Left ventricle myocardium inferior (tissue), 1 donor: ENCODE results near the gene NFIL3. TPM values are rescaled to one million over a fixed set of nuclear protein-coding genes. Genes with fewer than 3 reads are reported as not detected.
A peak's percentile ranks its signal among the peaks of the same experiment; 100 is the strongest.
"Not testable (repeated sequence)": the region's sequence is repeated elsewhere in the genome, so short reads cannot be mapped to it uniquely, and the experiment has no call there.

ENCODE experiments used
- DNase-seq: peaks from one replicate; pipeline ENCODE4 v3.0.0-alpha.2; 2020
- H3K27ac ChIP-seq: fragments of 200-600 bp; replicated peaks from 2 replicates; pipeline ENCODE4 v1.8.0; 2021
- H3K27me3 ChIP-seq: fragments of 200-600 bp; 2 replicates; pipeline ENCODE4 v1.8.0; 2021; ENCODE audit warnings: low read depth
- H3K36me3 ChIP-seq: fragments of 200-600 bp; 2 replicates; pipeline ENCODE4 v1.8.0; 2021
- H3K4me1 ChIP-seq: fragments of 200-600 bp; 2 replicates; pipeline ENCODE4 v1.8.0; 2021
- H3K4me3 ChIP-seq: fragments of 200-600 bp; 2 replicates; pipeline ENCODE4 v1.8.0; 2021; ENCODE audit warnings: mild to moderate bottlenecking, moderate library complexity
- H3K9me3 ChIP-seq: fragments of 200-600 bp; replicated peaks from 2 replicates; pipeline ENCODE4 v1.8.0; 2021
- intact Hi-C: fragments of 100-400 bp; cut with micrococcal nuclease; formaldehyde crosslinking; loops from one replicate; pipeline ENCODE4 v1.11.0; 2022
- long read RNA-seq: library from polyadenylated mRNA; unstranded; transcript quantifications from one replicate; pipeline ENCODE4 v2.0.0, GENCODE V29; 2021
- total RNA-seq: library from RNA; stranded (reverse); fragmentation: NEBNext Ultra II Directional; extraction: Animal tissue kit (Norgen Biotek cat#: 25700); gene quantifications from one replicate; pipeline ENCODE4 v1.2.1, GENCODE V29; 2021
- TF ChIP-seq, protein P1 (sequence below): fragments of 200-600 bp; IDR thresholded peaks from 2 replicates; pipeline ENCODE4 v1.8.0; 2021; ENCODE audit warnings: antibody characterized with exemption, mild to moderate bottlenecking, borderline replicate concordance
- donor health status: DM: no; HTN: yes; CAD: no; lungs with severe emphysema.

Gene NFIL3, protein sequence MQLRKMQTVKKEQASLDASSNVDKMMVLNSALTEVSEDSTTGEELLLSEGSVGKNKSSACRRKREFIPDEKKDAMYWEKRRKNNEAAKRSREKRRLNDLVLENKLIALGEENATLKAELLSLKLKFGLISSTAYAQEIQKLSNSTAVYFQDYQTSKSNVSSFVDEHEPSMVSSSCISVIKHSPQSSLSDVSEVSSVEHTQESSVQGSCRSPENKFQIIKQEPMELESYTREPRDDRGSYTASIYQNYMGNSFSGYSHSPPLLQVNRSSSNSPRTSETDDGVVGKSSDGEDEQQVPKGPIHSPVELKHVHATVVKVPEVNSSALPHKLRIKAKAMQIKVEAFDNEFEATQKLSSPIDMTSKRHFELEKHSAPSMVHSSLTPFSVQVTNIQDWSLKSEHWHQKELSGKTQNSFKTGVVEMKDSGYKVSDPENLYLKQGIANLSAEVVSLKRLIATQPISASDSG
- 25.6 TPM for total RNA-seq
- long read RNA-seq, transcript NFIL3-201 (2 exons, 2,085 nt) = major isoform, 35 of 43 reads
- long read RNA-seq, partial matches to known transcripts = 2 of 43 reads
- long read RNA-seq, other reads (novel, unspliced or antisense) = 6 of 43 reads

DNA sequence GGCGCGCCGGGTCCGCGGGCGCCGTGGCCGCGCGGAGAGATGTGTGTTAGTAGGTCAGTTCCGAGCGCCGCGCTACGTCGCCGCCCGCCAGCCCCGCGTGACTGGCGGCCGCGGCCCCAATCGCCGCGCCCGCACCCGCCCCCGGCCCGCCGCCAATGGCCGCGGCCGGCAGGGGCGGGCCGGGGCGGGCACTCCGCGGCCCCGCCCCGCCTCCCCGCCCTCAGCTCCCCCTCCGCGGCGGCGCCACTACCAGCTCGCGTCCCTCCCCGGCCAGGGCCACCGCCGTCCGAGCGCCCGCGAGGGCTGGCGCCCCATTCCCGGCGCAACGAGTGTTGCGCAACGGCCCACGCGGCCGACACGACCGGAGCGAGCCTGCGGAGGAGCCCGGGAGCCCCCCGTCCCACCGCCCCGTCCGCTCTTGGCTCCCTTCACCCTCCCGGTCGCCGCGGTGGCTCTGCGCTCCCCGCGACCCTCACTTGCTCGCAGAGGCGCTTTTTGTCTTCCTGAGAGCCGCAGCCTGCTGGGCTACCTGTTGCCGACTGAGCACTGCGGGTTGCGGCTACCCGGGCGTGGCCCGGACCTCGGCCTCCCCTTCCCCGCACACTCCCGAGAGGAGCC lies at the start of gene NFIL3:
Gene NFIL3 (minus strand): TSS at position 48 of the 618 bp plus-strand sequence. CDS start 13,098 bp downstream, outside the sequence.
- intact Hi-C loops = loop anchor here (10.0 kb wide), 1 partner anchor 509 kb away; no protein-coding TSS in a partner anchor
- no peaks in the 10 kb centered on the region for H3K9me3 ChIP-seq
- TF ChIP-seq, protein P1, sequence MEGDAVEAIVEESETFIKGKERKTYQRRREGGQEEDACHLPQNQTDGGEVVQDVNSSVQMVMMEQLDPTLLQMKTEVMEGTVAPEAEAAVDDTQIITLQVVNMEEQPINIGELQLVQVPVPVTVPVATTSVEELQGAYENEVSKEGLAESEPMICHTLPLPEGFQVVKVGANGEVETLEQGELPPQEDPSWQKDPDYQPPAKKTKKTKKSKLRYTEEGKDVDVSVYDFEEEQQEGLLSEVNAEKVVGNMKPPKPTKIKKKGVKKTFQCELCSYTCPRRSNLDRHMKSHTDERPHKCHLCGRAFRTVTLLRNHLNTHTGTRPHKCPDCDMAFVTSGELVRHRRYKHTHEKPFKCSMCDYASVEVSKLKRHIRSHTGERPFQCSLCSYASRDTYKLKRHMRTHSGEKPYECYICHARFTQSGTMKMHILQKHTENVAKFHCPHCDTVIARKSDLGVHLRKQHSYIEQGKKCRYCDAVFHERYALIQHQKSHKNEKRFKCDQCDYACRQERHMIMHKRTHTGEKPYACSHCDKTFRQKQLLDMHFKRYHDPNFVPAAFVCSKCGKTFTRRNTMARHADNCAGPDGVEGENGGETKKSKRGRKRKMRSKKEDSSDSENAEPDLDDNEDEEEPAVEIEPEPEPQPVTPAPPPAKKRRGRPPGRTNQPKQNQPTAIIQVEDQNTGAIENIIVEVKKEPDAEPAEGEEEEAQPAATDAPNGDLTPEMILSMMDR = no peak
- peak within 1 kb of the TSS; percentile 97 for H3K27ac ChIP-seq
- peaks cover 57% of the 10 kb centered on the region for H3K4me1 ChIP-seq
- H3K4me3 ChIP-seq = peak within 1 kb of the TSS; percentile 93
- H3K27me3 ChIP-seq = no peaks in the 10 kb centered on the region
- peak; percentile 84 for DNase-seq
- no peaks in the 10 kb centered on the region for H3K36me3 ChIP-seq

DNA sequence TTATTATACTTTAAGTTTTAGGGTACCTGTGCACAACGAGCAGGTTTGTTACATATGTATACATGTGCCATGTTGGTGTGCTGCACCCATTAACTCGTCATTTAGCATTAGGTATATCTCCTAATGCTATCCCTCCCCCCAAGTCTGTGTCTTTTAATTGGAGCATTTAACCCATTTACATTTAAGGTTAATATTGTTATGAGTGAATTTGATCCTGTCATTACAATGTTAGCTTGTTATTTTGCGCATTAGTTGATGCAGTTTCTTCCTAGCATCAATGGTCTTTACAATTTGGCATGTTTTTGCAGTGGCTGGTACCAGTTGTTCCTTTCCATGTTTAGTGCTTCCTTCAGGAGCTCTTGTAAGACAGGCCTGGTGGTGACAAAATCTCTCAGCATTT lies 47.9 kb upstream of the NFIL3 start:
- H3K9me3 ChIP-seq, H3K4me3 ChIP-seq, H3K36me3 ChIP-seq, H3K27me3 ChIP-seq, H3K27ac ChIP-seq, H3K4me1 ChIP-seq, DNase-seq: not testable (repeated sequence)
- intact Hi-C loops = loop anchor here (10.0 kb wide), 1 partner anchor 63 kb away; no protein-coding TSS in a partner anchor

DNA sequence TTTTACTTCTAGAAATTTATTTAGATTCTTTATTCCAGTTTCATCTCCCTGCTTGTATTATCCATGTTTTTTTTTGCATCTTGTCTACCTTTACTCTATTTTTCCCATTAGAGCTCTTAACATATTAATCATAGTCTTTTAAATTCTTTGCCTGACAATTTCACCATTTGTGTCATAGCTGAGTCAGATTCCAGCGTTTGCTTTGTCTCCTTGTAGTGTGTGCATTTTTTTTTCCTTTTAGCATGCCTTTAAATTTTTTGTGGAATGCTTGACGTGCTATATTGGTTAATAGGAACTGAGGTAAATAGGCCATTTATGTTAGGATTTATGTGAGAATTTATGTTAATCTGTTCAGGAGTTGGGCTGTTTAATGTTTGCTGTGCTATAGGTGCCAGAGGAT lies 41.8 kb upstream of the NFIL3 start:
- no peak overlapping the region for H3K27ac ChIP-seq
- TF ChIP-seq, protein P1 = no peak
- no peak for DNase-seq
- H3K36me3 ChIP-seq = no peaks in the 10 kb centered on the region
- no peaks in the 10 kb centered on the region for H3K27me3 ChIP-seq
- H3K9me3 ChIP-seq = peaks cover 18% of the 10 kb centered on the region
- no peak overlapping the region for H3K4me3 ChIP-seq
- no peaks in the 10 kb centered on the region for H3K4me1 ChIP-seq
- intact Hi-C loops = no loop called here

DNA sequence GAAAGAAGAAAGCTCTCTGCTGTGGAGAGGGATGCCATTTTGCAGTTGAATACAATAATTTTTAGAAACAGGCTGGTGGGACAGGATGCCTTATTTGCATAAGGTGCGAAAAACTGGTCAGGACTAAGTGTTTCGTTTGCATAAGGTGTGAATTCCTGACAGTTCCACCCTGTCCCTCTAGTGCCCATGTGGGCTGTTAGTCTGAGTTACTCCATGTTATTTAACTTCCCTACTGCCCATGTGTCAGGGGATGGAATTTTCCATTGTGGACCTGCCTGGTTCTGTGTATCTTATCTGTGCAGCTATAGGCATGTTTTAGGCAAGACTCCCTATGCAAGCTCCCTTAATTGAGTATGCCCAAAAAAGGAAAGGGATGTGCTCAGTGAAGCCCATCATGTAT lies 35.3 kb upstream of the NFIL3 start:
- Histone ChIP-seq H3K4me1 (no peaks in the 10 kb centered on the region), H3K27ac (no peak overlapping the region), H3K27me3 (no peaks in the 10 kb centered on the region), H3K9me3 (peaks cover 6% of the 10 kb centered on the region), H3K36me3 (no peaks in the 10 kb centered on the region), H3K4me3 (no peak overlapping the region)
- intact Hi-C loops = no loop called here
- DNase-seq = no peak
- TF ChIP-seq, protein P1 = no peak

DNA sequence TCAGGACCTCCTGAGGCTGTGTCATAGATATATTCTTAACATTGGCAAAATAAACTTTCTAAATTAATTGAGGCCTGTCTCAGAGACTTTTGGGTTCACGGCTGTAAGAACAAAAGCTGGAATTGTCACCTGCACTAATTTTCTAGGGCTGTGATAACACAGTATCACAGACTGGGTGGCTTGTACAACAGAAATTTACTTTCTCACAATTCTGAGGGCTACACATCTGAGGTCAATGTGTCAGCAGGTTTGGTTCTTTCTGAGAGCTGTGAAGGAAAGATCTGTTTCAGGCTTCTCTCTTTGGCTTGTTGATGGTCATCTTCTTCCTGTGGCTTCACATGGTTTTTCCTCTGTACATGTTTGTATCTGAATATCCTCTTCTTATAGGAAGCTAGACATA lies 29.2 kb upstream of the NFIL3 start:
- no peak overlapping the region for H3K4me3 ChIP-seq
- no peak overlapping the region for H3K27ac ChIP-seq
- H3K4me1 ChIP-seq = no peaks in the 10 kb centered on the region
- TF ChIP-seq, protein P1 = no peak
- H3K9me3 ChIP-seq = peaks cover 6% of the 10 kb centered on the region
- no peaks in the 10 kb centered on the region for H3K36me3 ChIP-seq
- no peaks in the 10 kb centered on the region for H3K27me3 ChIP-seq
- intact Hi-C loops = no loop called here
- DNase-seq = no peak
